Transverse colon (tissue), 4 donors: ENCODE results near the gene MOCS3. TPM values are rescaled to one million over a fixed set of nuclear protein-coding genes. Genes with fewer than 3 reads are reported as not detected.

Experiments used
- DNase-seq: peaks from one replicate; pipeline ENCODE4 v3.0.0-alpha.2; 2019
- H3K27ac ChIP-seq, 4 donors: fragments of 200-600 bp; sonication (generic); 2 replicates each; pipeline ENCODE4 v1.5.1; 2016 to 2018; ENCODE audit warnings: inconsistent platforms in 4 of 4
- H3K27me3 ChIP-seq: fragments of 200-600 bp; sonication (generic); 2 replicates; pipeline ENCODE4 v1.5.1; 2017; ENCODE audit warnings: inconsistent platforms
- H3K36me3 ChIP-seq, 4 donors: fragments of 200-600 bp; sonication (generic); 2 replicates each; pipeline ENCODE4 v1.5.1; 2017 to 2019; ENCODE audit warnings: inconsistent platforms in 4 of 4
- H3K4me1 ChIP-seq, 4 donors: fragments of 200-600 bp; sonication (generic); 2 replicates each; pipeline ENCODE4 v1.5.1; 2017 to 2020; ENCODE audit warnings: inconsistent platforms in 4 of 4
- H3K4me3 ChIP-seq, 4 donors: fragments of 200-600 bp; sonication (generic); 1 replicate in 1 of 4; 2 replicates in 3 of 4; pipeline versions ENCODE4 v1.5.1 to v1.6.1; 2017 to 2019; ENCODE audit warnings: inconsistent platforms in 4 of 4
- H3K9me3 ChIP-seq, 2 donors: fragments of 200-600 bp; sonication (generic); 2 replicates each; pipeline ENCODE4 v1.5.1; 2017 to 2019; ENCODE audit warnings: inconsistent platforms in 2 of 2
- CTCF ChIP-seq, 5 experiments: fragments of 200-600 bp in 3 of 5; fragments of 450-650 bp in 2 of 5; sonication (generic) in 3 of 5; IDR thresholded peaks; 1 replicate in 2 of 5; 2 replicates in 3 of 5; pipeline ENCODE4 v1.5.1; 2016 to 2017; ENCODE audit warnings: antibody characterized with exemption in 5 of 5, inconsistent platforms in 3 of 5, mild to moderate bottlenecking in 2 of 5, moderate library complexity in 1 of 5
- EP300 ChIP-seq: sonication (generic); formaldehyde crosslinking; IDR thresholded peaks from one replicate; pipeline ENCODE4 v1.6.1; 2017; ENCODE audit warnings: antibody characterized with exemption, low read depth
- POLR2A ChIP-seq: fragments of 450-650 bp; IDR thresholded peaks from one replicate; pipeline ENCODE4 v1.6.1; 2016; ENCODE audit warnings: antibody characterized with exemption, mild to moderate bottlenecking, moderate library complexity
- POLR2AphosphoS5 ChIP-seq, 3 donors: sonication (generic); formaldehyde crosslinking; IDR thresholded peaks; one replicate each; pipeline ENCODE4 v1.6.1; 2016; ENCODE audit warnings: antibody characterized with exemption in 3 of 3
- WGBS, 2 donors: methylation state at CpG; one replicate each; pipeline ENCODE4 v1.1.5; 2018; ENCODE audit warnings: low coverage in 1 of 2; 5-methylcytosine and 5-hydroxymethylcytosine counted together
- in situ Hi-C, 4 donors: fragments of 200-750 bp; cut with MboI; loops; one replicate each; pipeline versions ENCODE4 v1.15.0 to v1.15.1; 2017; ENCODE audit warnings: low sequenced_read_pairs in 3 of 4, low pct_ligation_motif_present in 1 of 4, low pct_unique_long_range_greater_than_20kb in 1 of 4
- intact Hi-C: fragments of 100-400 bp; cut with DNase I; formaldehyde crosslinking; loops from one replicate; pipeline ENCODE4 v1.15.1; 2023; ENCODE audit warnings: low total_unique reads
- total RNA-seq, 4 donors: library from RNA; depleted of rRNA; stranded (reverse); fragments of >200 nt; gene quantifications; one replicate each; pipeline ENCODE4 v1.1.0, GENCODE V29; 2016

MOCS3 gene
- total RNA-seq, 4 donors from 2014 or later, result 3.7 to 10.7 (median 4.0) TPM

- Histone ChIP-seq H3K4me1 (peaks cover 5 to 22% (median 16%) of the 10 kb centered on the region in 4 donors), H3K9me3 (no peaks in the 10 kb centered on the region), H3K27ac (no peak overlapping the region), H3K36me3 (peaks cover 0 to 45% (median 18%) of the 10 kb centered on the region in 4 donors), H3K4me3 (no peak overlapping the region), H3K27me3 (no peaks in the 10 kb centered on the region)
- in situ Hi-C loops, result no loop called here
- DNase-seq, result no peak
- intact Hi-C loops, result no loop called here
- TF ChIP-seq POLR2A (no peak), POLR2AphosphoS5 (IDR thresholded peaks at IDR 0.05) (no peak), CTCF (IDR thresholded peaks at IDR 0.05) (no peak), EP300 (no peak)
- WGBS, 2 donors, result 77 to 93% methylated on average over 2 of the region's 2 CpGs
These were observed 5.4 kb upstream of the MOCS3 start for GRCh38 chr20:50953196-50953595.

GRCh38 chr20:50953821-50954220, 4.8 kb upstream of the MOCS3 start:
- Histone ChIP-seq H3K27me3 (no peaks in the 10 kb centered on the region), H3K36me3 (peaks cover 0 to 42% (median 17%) of the 10 kb centered on the region in 4 donors), H3K4me1 (peaks cover 5 to 22% (median 16%) of the 10 kb centered on the region in 4 donors), H3K27ac (no peak overlapping the region), H3K4me3 (no peak overlapping the region), H3K9me3 (no peaks in the 10 kb centered on the region)
- no peak for DNase-seq
- intact Hi-C loops, result no loop called here
- TF ChIP-seq POLR2A (no peak), CTCF (IDR thresholded peaks at IDR 0.05) (no peak), EP300 (no peak), POLR2AphosphoS5 (IDR thresholded peaks at IDR 0.05) (no peak)
- in situ Hi-C loops, result no loop called here

- in situ Hi-C loops, result no loop called here
- no peak for DNase-seq
- no peaks in the 10 kb centered on the region for H3K27me3 ChIP-seq
These were observed 1.3 kb upstream of the MOCS3 start for GRCh38 chr20:50957276-50957675.

More at GRCh38 chr20:50957276-50957675, 1.3 kb upstream of the MOCS3 start:
- H3K9me3 ChIP-seq, result no peaks in the 10 kb centered on the region
- H3K4me1 ChIP-seq, result peaks cover 10 to 39% (median 28%) of the 10 kb centered on the region in 4 donors
- intact Hi-C loops, result no loop called here
- 8 to 18% methylated on average over 7 of the region's 7 CpGs for WGBS, 2 donors
- TF ChIP-seq CTCF (IDR thresholded peaks at IDR 0.05) (no peak), POLR2AphosphoS5 (IDR thresholded peaks at IDR 0.05) (no peak), POLR2A (no peak), EP300 (no peak)
- peak overlapping the region; percentile 60 to 92 (median 82) for H3K4me3 ChIP-seq
- H3K27ac ChIP-seq, result peak overlapping the region in 3 of 4 donors; percentile 83 to 93 (median 90)
- peaks cover 0 to 18% (median 5%) of the 10 kb centered on the region in 4 donors for H3K36me3 ChIP-seq
